Activated B cell treated with CpG ODN at 0.5 μM for 24 hours (primary cell): ENCODE measurements around the gene DNM1L. TPM values are rescaled to one million over a fixed set of nuclear protein-coding genes. Genes with fewer than 3 reads are reported as not detected.

Experiments
- ATAC-seq: fragments of 200-7000 bp; cut with Tn5 transposase; one replicate; pipeline ENCODE4 v1.10.0; 2021; ENCODE audit warnings: low read depth, mild to moderate bottlenecking, moderate library complexity
- CTCF ChIA-PET: fragments of 350-600 bp; sonication (Branson Sonifier 250); formaldehyde crosslinking; loops from one replicate; lab custom pipeline; 2021; ENCODE audit warnings: antibody characterized with exemption; lab: Charles Lee
- POLR2A ChIA-PET: fragments of 350-600 bp; sonication (Branson Sonifier 250); formaldehyde crosslinking; loops from one replicate; lab custom pipeline; 2021; ENCODE audit warnings: antibody characterized with exemption; lab: Charles Lee
- DNase-seq: peaks from one replicate; pipeline ENCODE4 v3.0.0; 2022
- H3K27ac Mint-ChIP-seq: one replicate; pipeline ENCODE4 v1.8.0; 2020; ENCODE audit warnings: mixed read lengths
- H3K27me3 Mint-ChIP-seq: one replicate; pipeline ENCODE4 v1.8.0; 2021; ENCODE audit warnings: mixed read lengths
- H3K36me3 Mint-ChIP-seq: one replicate; pipeline ENCODE4 v1.8.0; 2021; ENCODE audit warnings: low read depth, mixed read lengths
- H3K4me1 Mint-ChIP-seq: one replicate; pipeline ENCODE4 v1.8.0; 2021; ENCODE audit warnings: mixed read lengths
- H3K4me3 Mint-ChIP-seq: one replicate; pipeline ENCODE4 v1.8.0; 2020; ENCODE audit warnings: mild to moderate bottlenecking, mixed read lengths
- H3K9me3 Mint-ChIP-seq: one replicate; pipeline ENCODE4 v1.8.0; 2020; ENCODE audit warnings: mixed read lengths
- CTCF ChIP-seq: fragments of 200-600 bp; IDR thresholded peaks from one replicate; pipeline ENCODE4 v1.8.0; 2022; ENCODE audit warnings: antibody characterized with exemption, mild to moderate bottlenecking
- intact Hi-C: fragments of 100-400 bp; cut with micrococcal nuclease; formaldehyde crosslinking; loops from one replicate; pipeline ENCODE4 v1.15.1; 2024
- total RNA-seq: library from RNA; stranded (reverse); gene quantifications from 2 replicates; pipeline ENCODE4 v1.2.3, GENCODE V29; 2022

The DNM1L gene
- total RNA-seq, 1 donor from 2014 or later, result 83.1 TPM

DNA sequence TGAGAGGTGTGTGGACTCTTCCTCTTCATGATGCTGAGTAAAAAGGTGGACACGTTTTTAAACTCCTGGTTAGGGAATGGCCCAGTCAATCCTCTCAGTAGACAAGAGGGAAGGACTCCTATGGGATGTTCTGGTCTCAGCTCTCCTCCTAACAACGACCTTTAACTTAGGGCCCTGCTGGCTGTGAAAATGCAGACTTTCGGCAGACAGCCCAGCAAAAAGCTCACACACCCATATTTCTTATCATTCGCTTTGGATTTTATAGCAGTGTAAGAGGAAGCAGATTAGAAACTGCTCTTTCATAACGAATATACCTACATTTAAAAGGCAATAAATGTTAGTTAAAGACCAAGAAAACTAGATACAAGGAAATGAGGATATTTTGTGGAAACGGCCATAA is 94.6 kb downstream of the DNM1L start:
- Mint-ChIP-seq H3K9me3 (no peaks in the 10 kb centered on the region), H3K27me3 (peaks cover 23% of the 10 kb centered on the region), H3K36me3 (no peaks in the 10 kb centered on the region), H3K4me1 (no peaks in the 10 kb centered on the region), H3K4me3 (no peak overlapping the region), H3K27ac (no peak overlapping the region)
- ChIA-PET CTCF (no interaction called here), POLR2A (interaction anchor here (0.9 kb wide), 1 partner anchor 58 kb away, joined by 3 read pairs; no protein-coding TSS in a partner anchor)
- TF ChIP-seq CTCF, result no peak
- ATAC-seq (no peak), DNase-seq (no peak)
- intact Hi-C loops, result no loop called here

DNA sequence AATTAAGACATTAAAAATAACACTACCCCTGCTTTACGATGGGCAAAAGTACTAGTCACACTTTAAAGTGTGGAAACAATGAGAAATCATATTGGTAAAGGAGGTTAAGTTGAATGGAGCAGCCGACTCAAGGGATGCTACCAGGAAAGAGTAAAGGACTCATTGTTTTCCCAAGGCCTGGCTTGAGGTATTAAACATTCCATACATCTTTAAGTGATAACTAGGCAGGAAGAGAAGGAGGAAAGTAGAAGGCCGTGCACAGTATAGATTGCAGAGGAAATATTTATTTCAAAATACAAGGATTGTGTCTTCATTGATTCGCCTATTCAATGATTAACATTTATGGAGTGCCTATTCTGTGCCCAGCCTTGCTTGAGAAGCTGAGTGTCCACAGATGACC is 97.2 kb downstream of the DNM1L start:
- no peak overlapping the region for H3K27ac Mint-ChIP-seq
- H3K27me3 Mint-ChIP-seq, result peaks cover 16% of the 10 kb centered on the region
- TF ChIP-seq CTCF, result no peak
- no peaks in the 10 kb centered on the region for H3K36me3 Mint-ChIP-seq
- ATAC-seq (no peak), DNase-seq (no peak)
- no peaks in the 10 kb centered on the region for H3K4me1 Mint-ChIP-seq
- no peaks in the 10 kb centered on the region for H3K9me3 Mint-ChIP-seq
- CTCF ChIA-PET, result no interaction called here
- intact Hi-C loops, result no loop called here
- POLR2A ChIA-PET, result no interaction called here
- no peak overlapping the region for H3K4me3 Mint-ChIP-seq

DNA sequence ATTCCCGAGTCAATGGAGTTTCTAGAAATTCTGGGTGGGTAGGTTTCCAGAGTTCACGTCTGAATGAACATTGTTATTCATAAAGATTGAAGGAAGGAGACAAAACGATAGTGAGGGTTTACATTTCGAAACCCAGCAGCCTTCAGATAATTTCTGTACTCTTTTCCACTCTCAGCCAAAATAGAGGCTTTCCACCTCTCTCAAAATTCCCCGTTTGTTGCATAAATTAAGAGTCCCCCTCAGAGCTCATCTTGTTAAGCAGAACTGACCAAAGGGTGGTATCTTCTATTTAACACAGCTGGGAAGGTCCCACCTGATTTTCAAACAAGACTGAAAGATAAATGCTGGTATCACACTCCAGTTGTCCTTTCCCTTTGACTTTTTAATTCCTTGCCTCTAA is 98.1 kb downstream of the DNM1L start:
- H3K27me3 Mint-ChIP-seq, result peaks cover 16% of the 10 kb centered on the region
- intact Hi-C loops, result no loop called here
- no peak overlapping the region for H3K4me3 Mint-ChIP-seq
- H3K36me3 Mint-ChIP-seq, result no peaks in the 10 kb centered on the region
- no peak for DNase-seq
- ATAC-seq, result no peak
- POLR2A ChIA-PET, result no interaction called here
- CTCF ChIA-PET, result no interaction called here
- no peak for TF ChIP-seq CTCF
- no peaks in the 10 kb centered on the region for H3K4me1 Mint-ChIP-seq
- no peaks in the 10 kb centered on the region for H3K9me3 Mint-ChIP-seq
- no peak overlapping the region for H3K27ac Mint-ChIP-seq

GRCh38 chr12:32777691-32778175 is 98.6 kb downstream of the DNM1L start:
- no peaks in the 10 kb centered on the region for H3K9me3 Mint-ChIP-seq

GRCh38 chr12:32780071-32780470 is 101.0 kb downstream of the DNM1L start:
- CTCF ChIA-PET, result interaction anchor here (0.6 kb wide), 1 partner anchor 9 kb away, joined by 3 read pairs; no protein-coding TSS in a partner anchor
- DNase-seq (no peak), ATAC-seq (no peak)
- Mint-ChIP-seq H3K36me3 (no peaks in the 10 kb centered on the region), H3K9me3 (no peaks in the 10 kb centered on the region), H3K4me1 (no peaks in the 10 kb centered on the region), H3K4me3 (no peak overlapping the region), H3K27me3 (peaks cover 15% of the 10 kb centered on the region), H3K27ac (no peak overlapping the region)
- no peak for TF ChIP-seq CTCF
- POLR2A ChIA-PET, result no interaction called here
- intact Hi-C loops, result no loop called here

More at GRCh38 chr12:32777691-32778175, 98.6 kb downstream of the DNM1L start:
- H3K4me1 Mint-ChIP-seq, result no peaks in the 10 kb centered on the region
- no peak overlapping the region for H3K27ac Mint-ChIP-seq
- POLR2A ChIA-PET, result no interaction called here
- DNase-seq, result no peak
- no peaks in the 10 kb centered on the region for H3K36me3 Mint-ChIP-seq
- ATAC-seq, result no peak
- CTCF ChIA-PET, result no interaction called here
- intact Hi-C loops, result no loop called here
- H3K4me3 Mint-ChIP-seq, result no peak overlapping the region
- H3K27me3 Mint-ChIP-seq, result peaks cover 16% of the 10 kb centered on the region
- TF ChIP-seq CTCF, result no peak
